Renal pelvis (tissue), 4 donors: Measurements from ENCODE around the gene KLRB1. TPM values are rescaled to one million over a fixed set of nuclear protein-coding genes. Genes with fewer than 3 reads are reported as not detected.
A peak's percentile ranks its signal among the peaks of the same experiment; 100 is the strongest.
"Not testable (repeated sequence)": the region's sequence is repeated elsewhere in the genome, so short reads cannot be mapped to it uniquely, and the experiment has no call there.

Experiments
- DNase-seq: peaks from one replicate; pipeline ENCODE4 v3.0.0-alpha.2; 2013
- polyA plus RNA-seq, 3 donors: library from polyadenylated mRNA; unstranded; fragments of 120-200 nt; gene quantifications; one replicate each; pipeline ENCODE4 v1.2.1, GENCODE V29; 2013; ENCODE audit not compliant: insufficient read length in 3 of 3

The KLRB1 gene
- polyA plus RNA-seq, 3 donors: 4.4 to 6.4 (median 5.8) TPM

DNA sequence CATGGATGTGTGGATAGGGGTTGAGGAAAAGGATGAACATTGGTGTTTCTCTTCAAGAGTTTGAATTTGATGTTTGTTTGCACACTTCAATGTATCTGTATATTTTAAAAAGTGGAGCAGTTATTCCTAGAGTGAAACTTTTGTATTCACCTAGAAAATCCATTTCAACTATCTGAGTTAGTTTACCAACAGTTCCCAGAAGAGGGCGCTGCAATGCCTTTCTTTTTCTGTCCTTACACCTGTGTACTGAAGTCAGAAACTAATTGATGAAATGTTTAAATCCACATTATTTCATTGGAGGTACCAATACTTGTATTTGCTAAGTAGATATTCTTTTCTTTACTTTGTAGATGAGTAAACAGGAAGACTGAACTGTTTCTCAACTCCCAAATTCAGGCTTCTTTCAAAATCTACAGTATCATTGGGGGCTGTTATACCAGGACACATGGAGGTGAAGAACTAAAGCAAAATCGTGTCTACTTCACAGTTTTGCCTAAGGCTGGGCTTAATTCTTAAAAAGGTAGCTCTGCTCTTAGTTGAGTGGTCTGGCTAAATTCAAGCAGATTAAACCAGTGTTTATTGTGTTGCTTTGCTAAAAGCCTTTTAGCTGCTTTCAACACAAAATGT, 26.6 kb upstream of the KLRB1 start:
- no peak for DNase-seq

DNA sequence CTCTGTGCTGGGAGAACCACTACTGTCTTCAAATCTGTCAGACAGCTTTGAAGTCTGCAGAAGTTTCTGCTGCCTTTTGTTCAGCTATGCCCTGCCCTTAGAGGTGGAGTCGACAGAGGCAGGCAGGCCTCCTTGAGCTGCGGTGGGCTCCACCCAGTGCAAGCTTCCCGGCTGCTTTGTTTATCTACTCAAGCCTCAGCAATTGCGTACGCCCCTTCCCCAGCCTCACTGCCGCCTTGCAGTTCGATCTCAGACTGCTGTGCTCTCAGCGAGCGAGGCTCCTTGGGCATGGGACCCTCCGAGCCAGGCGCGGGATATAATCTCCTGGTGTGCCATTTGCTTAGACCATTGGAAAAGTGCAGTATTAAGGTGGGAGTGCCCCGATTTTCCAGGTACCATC, 25.1 kb upstream of the KLRB1 start:
- DNase-seq: no peak

DNA sequence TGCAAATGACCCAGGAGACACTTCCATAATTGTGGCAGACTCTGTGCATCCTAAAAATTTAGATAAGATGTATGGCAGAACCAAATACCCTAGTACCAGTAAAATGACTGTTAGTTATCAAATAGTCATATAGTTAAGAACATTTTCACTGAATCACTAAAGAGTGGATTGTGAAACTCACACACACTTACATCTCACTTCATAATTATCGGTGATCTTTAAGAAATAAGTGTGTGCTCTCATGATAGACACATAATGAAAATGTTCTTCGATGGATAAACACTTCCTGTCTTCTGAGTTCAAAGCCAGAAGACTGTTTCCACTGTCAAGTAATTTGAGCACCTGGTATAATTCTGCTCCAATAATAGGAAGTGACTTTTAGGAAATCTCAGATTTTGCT, 19.1 kb upstream of the KLRB1 start:
- DNase-seq: no peak

DNA sequence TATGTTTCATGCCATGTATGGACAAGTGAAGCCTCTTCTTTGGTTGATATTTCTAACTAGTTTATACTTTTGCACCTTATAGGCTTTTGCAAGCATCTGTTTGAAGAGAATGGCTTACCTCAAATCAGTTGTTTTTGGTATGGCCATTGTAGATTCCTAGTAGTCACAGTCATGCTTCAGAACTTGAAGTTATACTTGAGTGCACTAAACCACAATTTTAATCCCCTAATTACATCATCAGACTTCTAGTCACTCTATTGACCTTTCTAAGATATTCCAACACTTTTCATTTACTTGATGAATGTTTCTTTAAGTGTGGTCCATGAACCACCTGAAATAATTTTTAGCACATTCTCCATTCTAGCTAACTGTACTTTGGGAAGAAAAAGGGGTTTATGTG, 18.6 kb upstream of the KLRB1 start:
- no peak for DNase-seq

DNA sequence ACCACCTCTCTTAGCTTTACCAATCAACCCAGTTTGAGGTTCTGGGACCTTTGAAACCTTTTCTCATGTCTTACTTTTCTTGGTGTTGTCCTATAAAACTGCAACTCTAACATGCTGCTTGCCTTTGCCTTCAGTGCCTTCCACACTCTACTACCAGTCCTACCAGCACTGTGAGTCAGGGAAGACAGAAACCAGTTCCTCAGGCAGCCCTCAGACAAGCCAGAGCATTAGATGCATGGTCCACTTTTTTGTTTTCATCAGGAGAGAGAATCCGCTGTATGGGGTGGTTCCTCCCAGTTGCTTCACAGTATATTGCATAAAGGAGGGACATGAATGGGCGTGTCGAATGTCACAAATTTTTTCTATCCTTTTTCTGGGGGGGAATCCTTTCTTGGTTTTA, 17.3 kb upstream of the KLRB1 start:
- no peak for DNase-seq

DNA sequence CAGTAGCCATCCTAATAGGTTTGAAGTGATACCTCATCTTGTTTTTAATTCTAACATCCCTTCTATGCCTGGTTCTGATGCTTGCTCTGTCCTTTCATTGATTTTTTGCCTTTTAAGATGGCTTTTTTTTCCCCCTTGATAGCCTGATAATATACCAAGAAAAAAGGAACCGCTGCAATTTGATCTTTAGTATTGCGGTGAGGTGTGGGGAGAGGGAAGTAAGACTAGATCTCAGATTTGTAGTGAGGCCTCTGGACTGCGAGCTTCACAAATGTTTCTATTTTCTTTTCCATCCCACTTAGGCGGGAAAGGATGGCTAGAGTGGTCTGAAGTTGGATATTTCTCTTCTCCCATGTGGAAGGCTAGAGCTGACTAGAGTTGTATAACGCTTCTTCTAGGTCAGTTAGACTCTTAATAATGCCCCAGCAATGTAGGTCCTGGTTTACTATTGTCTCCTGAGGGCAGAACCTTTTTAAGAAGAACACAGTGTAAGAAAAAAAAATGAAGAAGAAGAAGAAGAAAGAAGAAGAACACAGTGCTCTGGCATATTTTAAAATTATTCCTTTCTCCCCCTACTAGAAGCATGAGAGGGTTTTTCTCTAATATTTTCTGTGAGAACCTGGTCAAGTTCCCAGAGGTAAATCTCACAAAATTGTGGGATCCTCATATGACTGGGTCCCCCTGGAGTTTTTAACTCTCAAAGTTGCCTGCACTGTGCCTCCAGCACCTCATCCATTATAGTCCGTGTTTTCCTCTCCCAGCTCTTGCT, 11.9 kb upstream of the KLRB1 start:
- DNase-seq: no peak

DNA sequence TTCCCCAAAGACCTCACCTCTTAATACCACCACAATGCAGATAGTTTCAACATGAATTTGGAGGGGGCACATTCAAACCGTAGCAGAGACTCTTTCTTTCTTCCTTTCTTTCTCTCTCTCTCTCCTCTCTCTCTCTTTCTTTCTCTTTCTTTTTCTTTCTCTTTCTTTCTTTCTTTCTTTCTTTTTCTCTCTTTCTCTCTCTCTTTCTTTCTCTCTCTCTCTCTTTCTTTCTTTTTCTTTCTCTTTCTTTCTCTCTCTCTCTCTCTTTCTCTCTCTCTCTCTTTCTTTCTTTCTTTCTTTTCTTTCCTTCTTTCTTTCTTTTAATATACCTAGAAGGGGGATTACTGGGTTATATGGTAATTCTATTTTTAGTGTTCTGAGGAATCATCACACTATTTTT, 11.2 kb upstream of the KLRB1 start:
- DNase-seq: not testable (repeated sequence)

DNA sequence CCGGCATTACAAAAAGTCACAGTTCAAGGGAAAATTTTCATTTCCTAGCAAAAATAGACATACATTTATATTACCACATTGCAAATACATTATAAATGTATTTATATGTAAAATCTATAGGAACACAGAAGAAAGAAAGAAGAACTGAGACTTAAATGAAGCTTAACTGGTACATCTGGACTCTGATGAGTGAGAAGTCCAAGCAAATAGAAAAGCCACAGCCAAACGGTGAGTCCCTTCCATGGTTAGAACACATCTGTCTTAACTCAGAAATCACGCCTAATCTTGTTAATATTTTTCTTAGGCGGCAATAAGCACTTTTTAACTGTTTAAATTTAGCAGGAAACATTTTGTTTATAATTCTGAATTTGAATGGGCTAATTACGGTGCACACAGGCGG, 9.4 kb upstream of the KLRB1 start:
- no peak for DNase-seq

DNA sequence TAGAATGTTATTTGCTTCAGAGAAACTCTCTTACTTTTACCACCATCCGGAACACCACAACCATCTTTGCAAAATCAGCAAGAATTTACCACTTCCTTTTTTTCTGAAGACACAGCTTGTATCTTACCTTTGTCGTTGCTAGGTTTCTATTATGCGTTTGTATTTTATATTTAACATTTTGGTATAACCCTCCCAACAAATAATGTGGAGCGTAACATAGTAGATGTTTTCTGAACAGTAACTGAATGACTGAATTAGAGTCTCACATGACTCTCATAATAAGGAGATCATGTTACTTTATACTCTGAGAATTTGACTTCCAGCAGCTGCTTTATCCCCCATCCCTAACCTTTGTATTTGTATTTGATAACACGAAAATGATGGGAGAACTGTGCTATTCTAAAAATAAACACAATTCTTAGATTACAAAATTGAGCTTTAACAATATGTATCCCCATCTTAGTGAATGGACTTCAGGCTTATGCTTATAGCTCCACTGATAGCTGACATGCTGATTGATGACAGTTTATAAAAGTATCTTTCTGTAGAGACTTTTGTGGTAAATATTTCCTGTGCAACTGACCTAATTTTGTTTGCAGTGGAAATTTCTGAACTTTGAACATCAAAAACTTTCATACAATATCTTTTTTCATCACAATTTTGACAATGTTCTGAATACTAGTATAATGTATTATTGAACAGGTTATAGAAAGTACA, 7.9 kb upstream of the KLRB1 start:
- no peak for DNase-seq

DNA sequence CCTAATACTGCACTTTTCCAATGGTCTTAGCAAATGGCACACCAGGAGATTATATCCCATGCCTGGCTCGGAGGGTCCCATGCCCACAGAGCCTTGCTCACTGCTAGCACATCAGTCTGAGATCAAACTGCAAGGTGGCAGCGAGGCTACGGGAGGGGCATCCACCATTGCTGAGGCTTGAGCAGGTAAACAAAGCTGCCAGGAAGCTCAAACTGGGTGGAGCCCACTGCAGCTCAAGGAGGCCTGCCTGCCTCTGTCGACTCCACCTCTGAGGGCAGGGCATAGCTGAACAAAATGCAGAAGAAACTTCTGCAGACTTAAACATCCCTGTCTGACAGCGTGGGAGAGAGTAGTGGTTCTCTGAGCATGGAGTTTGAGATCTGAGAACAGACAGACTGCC, 2.9 kb upstream of the KLRB1 start:
- not testable (repeated sequence) for DNase-seq

DNA sequence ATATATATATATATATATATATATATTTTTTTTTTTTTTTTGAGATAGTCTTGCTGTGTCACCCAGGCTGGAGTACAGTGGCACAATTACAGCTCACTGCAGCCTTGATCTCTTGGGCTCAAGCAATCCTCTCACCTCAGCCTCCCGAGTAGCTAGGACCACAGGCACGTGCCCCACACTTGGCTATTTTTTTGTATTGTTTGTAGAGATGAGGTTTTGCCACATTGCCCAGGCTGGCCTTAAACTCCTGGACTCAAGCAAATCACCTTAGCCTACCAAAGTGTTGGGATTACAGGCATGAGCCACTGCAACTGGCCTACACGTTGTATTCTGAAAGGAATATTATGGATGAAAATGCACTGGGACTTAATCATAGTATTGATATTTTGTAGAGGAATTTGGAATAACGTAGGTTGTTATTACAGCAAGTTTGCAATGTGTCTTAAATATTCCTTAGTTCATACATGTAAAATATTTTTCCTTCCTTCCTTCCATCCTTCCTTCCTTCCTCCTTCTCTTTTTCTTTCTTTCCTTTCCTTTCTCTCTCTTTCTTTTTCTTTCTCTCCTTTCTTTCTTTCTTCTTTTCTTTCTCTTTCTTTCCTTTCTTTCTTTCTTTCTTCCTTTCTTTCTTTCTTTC, 862 bp downstream of the KLRB1 start:
- no peak for DNase-seq

DNA sequence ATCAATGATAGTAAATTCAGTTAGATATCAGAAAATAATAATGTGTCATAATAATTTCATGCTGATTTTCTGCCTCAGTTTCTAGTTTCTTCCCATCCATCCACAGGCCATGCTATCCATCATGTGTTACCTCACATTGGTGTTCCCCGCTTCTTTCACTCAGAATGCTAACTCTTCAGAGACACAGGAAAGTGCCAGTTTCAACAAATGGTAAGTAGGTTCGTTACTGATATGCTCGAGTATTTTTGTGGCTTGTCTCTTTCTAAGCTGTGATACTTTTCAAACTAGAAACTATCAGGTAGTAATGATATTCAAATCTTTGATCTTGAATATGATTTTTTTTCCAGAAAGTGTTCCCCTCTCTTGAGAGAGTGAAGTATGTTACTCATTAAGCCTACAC, 1.5 kb downstream of the KLRB1 start:
- no peak for DNase-seq

DNA sequence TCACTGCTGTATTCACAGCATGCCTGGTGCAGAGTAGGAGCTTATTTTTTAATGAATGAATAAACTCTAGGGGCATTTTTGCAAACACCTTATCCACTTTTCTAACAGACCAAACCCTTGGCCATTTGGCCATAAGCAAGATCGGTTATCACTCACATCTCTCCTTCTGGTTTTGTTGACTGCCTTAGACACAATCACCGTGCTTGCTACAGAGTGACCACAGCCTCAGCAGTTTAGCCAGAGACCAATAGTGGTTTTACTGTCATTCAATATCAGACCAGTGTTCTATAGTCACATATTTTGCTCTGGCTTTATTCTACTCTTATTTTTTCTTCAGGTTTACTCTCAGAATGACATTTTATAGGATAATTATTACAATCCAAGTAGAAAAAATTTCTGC, 2.2 kb downstream of the KLRB1 start:
- DNase-seq: no peak

DNA sequence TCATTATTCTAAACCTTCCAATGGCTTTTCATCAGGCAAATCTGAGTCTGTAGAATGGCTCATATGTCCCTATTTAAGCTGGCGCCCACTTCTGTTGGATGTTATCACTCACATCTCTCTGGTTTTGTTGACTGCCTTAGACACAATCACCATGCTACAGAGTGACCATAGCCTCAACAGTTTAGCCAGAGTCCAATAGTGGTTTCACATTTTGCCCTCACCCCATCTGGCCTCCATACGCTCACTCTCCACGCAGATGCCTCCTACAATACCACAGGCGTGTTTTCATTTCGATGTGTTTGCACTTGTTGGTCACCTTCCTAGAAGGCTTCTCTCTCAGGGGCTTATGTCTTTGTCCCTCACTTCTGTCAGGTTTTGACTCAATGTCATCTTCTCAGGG, 3.4 kb downstream of the KLRB1 start:
- DNase-seq: no peak

DNA sequence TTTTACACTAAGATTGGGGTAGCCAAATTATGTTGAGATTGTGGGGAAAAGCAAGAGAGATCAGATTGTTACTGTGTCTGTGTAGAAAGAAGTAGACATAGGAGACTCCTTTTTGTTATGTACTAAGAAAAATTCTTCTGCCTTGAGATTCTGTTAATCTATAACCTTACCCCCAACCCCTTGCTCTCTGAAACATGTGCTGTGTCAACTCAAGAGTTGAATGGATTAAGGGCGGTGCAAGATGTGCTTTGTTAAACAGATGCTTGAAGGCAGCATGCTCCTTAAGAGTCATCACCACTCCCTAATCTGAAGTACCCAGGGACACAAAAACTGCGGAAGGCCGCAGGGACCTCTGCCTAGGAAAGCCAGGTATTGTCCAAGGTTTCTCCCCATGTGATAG, 7.3 kb downstream of the KLRB1 start:
- not testable (repeated sequence) for DNase-seq

DNA sequence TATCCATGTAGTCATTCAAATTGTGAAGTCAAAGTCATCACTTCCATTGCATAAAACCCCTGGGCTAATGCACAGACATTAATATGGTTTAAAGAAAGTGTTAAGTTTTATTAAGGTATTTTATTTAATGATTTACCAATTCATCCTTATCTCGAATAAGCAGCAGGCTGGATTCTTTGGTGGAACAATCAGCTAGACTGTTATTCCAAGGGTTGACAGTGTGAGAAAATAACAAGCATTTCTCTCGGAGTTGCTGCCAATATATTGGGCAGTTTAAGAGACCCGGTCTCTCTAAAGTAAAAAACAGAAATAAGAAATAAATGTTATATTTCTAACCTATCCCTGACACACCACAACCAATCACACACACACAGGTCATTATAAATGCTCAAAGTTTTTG, 9.4 kb downstream of the KLRB1 start:
- DNase-seq: no peak

DNA sequence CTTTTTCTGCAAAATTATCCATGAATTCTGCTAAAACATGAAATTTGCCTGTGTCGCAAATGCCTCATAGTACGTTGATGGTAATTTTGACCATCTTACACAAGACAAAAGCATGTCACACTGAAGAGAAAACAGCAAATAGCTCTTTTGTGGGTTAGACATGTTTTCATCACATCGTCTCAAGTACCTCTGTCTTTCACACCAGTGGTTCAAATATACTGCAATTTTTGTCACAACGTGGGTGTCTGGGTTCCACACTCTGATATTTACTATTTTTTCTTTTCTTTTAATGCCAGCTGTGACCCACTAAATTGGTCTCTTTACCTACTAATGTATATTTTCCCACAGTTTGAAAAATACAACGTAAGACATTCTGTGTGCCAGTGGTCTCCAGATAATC, 10.4 kb downstream of the KLRB1 start:
- no peak for DNase-seq

DNA sequence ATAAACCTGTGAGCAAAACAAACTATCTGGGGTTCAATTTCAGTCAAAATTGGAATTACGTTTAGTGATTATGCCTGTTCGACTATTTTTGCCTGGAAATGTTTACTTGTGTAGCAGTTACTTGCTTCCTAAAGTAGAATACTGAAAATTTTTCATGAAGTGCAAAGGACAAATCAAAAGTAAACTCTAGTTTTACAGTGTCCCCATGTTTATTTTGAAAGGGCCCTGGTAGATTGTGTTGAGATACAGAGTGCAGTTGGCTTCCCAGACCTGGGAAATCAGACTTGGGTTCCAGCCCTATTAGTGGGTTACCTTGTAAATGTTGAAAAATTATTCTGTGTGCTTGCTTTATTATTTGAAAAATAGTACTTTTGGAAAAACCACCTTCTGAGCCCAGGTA, 17.3 kb downstream of the KLRB1 start:
- no peak for DNase-seq

DNA sequence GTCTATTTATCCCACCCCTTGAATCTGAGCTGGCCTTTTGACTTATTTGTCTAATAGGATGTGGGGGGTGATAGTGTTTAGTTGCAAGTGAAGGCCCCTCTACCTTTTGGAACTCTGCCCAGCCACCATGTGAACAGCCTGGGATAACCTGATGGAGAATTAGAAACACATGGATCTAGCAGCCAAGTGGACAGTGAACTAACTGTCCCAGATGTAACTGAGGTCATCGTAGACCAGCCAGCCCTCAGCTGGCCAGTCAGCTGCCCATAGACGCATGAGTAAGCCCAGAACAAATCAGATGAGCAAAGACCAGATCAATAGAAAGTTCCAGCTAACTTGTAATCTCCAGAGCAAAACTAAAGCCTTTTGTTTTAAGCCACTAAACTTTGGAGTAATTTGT, 19.0 kb downstream of the KLRB1 start:
- peak; percentile 1 for DNase-seq

DNA sequence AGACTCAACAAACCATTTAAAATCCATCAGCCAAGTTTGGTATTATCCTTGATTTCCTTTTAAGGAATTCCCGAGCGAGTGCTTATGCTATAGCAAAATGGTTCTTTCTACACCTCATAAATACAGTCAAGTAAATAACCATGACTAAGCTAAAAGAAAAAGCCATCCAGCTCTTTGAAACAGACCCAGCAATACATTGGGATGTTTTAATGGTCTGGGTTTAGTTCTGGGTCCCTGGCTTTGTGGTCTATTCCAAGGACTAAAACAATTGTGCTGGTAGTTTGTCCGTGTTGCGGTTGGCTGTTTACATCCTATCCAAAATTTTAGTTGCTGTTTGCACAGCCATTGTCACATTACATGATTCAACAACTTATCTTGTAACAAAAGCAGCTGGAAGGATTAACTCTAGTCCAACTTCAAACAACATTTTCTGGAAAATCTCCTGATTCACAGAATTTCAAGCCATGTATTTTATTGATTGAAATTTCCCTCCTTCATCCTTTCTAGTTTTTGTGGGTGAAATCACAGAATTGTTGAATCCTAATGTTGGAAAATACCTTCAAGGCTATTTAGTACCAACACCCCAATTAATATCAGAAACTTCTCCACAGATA, 19.6 kb downstream of the KLRB1 start:
- DNase-seq: no peak

DNA sequence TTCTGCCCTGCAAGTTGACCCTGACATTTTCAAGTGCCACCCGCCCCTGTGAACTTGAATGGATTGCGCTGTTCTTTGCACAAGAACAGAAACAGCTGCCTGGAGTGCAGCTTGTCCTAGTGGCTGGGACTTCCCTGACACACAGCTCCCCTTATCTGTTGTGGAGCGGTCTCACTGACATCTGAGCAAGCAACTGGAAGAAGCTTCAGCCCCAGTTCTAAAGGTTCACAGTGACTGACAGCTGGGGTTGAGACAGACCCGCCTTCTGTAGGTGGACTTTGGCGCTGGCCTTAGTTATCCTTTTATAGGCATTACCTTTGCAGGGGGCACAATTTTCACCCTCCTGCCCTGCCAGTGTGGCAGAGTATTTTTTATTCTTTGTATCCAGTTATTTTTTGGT, 30.0 kb downstream of the KLRB1 start:
- not testable (repeated sequence) for DNase-seq

DNA sequence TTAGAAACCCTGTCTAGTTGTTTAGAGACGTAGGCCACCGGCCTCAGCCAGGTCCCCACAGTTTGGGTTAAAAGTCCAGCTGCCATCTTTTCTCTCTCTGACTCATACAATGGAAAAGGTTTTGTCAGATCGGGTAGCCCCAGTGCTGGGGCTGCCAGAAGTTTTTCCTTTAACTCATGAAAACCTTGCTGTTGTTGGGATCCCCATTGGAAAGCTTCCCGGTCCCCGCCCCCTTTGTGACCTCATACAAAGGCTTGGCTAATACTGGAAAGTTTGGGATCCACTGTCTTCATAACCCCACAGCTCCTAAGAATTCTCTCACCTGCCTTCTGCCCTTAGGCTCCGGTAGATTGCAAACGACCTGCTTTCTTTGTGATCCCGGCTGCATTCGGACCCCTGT, 40.6 kb downstream of the KLRB1 start:
- not testable (repeated sequence) for DNase-seq
